ENCODE measurements around the gene TEX36.
A peak's percentile ranks its signal among the peaks of the same experiment; 100 is the strongest.
"Not testable (repeated sequence)": the region's sequence is repeated elsewhere in the genome, so short reads cannot be mapped to it uniquely, and the experiment has no call there.

TEX36 gene

GRCh38 chr10:125683063-125683462 lies at the start of gene TEX36:
Gene TEX36 (minus strand): TSS chr10:125683163. CDS start chr10:125682989, 174 bp downstream.
- TF ChIP-seq CTCF (conservative IDR thresholded peaks at IDR 0.05; ENCODE audit: low read depth, low read length), result no peak
- no peak within 1 kb of the TSS for H3K4me3 ChIP-seq (ENCODE audit: low read depth, low read length)
- DNase-seq (ENCODE audit: low read depth), result no peak

GRCh38 chr10:125727436-125727835 lies 44.5 kb upstream of the TEX36 start:
- TF ChIP-seq CTCF (conservative IDR thresholded peaks at IDR 0.05; ENCODE audit: low read depth, low read length), result no peak
- no peak overlapping the region for H3K4me3 ChIP-seq (ENCODE audit: low read depth, low read length)
- DNase-seq (ENCODE audit: low read depth), result no peak

- TF ChIP-seq CTCF (conservative IDR thresholded peaks at IDR 0.05; ENCODE audit: low read depth, low read length), result no peak
- no peak for DNase-seq (ENCODE audit: low read depth)
- H3K4me3 ChIP-seq (ENCODE audit: low read depth, low read length), result no peak overlapping the region
Measured at GRCh38 chr10:125726914-125727313, 44.0 kb upstream of the TEX36 start.

GRCh38 chr10:125722811-125723210 lies 39.8 kb upstream of the TEX36 start:
- DNase-seq (ENCODE audit: low read depth), result no peak
- no peak for TF ChIP-seq CTCF (conservative IDR thresholded peaks at IDR 0.05; ENCODE audit: low read depth, low read length)
- no peak overlapping the region for H3K4me3 ChIP-seq (ENCODE audit: low read depth, low read length)

- no peak for TF ChIP-seq CTCF (conservative IDR thresholded peaks at IDR 0.05; ENCODE audit: low read depth, low read length)
- no peak for DNase-seq (ENCODE audit: low read depth)
- no peak overlapping the region for H3K4me3 ChIP-seq (ENCODE audit: low read depth, low read length)
Measured at GRCh38 chr10:125721035-125721434, 38.1 kb upstream of the TEX36 start.

GRCh38 chr10:125720002-125720382 lies 37.0 kb upstream of the TEX36 start:
- TF ChIP-seq CTCF (conservative IDR thresholded peaks at IDR 0.05; ENCODE audit: low read depth, low read length), result no peak
- peak overlapping the region; percentile 92 for H3K4me3 ChIP-seq (ENCODE audit: low read depth, low read length)
- DNase-seq (ENCODE audit: low read depth), result peak; percentile 3

GRCh38 chr10:125719173-125720001 lies 36.4 kb upstream of the TEX36 start, which contains the start of gene EDRF1:
Gene EDRF1 (plus strand): TSS chr10:125719709. CDS start chr10:125719808, 99 bp downstream.
- peak within 1 kb of the TSS; percentile 92 for H3K4me3 ChIP-seq (ENCODE audit: low read depth, low read length)
- TF ChIP-seq CTCF (conservative IDR thresholded peaks at IDR 0.05; ENCODE audit: low read depth, low read length), result no peak
- DNase-seq (ENCODE audit: low read depth), result peak; percentile 99

- not testable (repeated sequence) for DNase-seq (ENCODE audit: low read depth); H3K4me3 ChIP-seq (ENCODE audit: low read depth, low read length)
Measured at GRCh38 chr10:125714728-125715127, 31.8 kb upstream of the TEX36 start.

Data from choroid plexus epithelial cell (primary cell).